Measurements from ENCODE around the gene TMPRSS2. TPM values are rescaled to one million over a fixed set of nuclear protein-coding genes. Genes with fewer than 3 reads are reported as not detected.

The TMPRSS2 gene
- total and polyA plus RNA-seq, 9 of the 15 experiments (the other 6 are each of a cell fraction or from before 2014, with no cell fraction given): 0.20 TPM; not detected in 8

GRCh38 chr21:41503331-41503730 is 4.6 kb downstream of the TMPRSS2 start (continued):
- no peak for TF ChIP-seq KAT8 (IDR thresholded peaks at IDR 0.05; ENCODE audit: low read depth)

- POLR2A ChIA-PET: no interaction called here
These were observed 6.0 kb downstream of the TMPRSS2 start for GRCh38 chr21:41501919-41502318.

More at GRCh38 chr21:41501919-41502318, 6.0 kb downstream of the TMPRSS2 start:
- Histone ChIP-seq H3K27ac (ENCODE audit: extremely low read depth, low read depth, low read length) (no peak overlapping the region), H3K4me2 (ENCODE audit: insufficient read depth, low read length) (no peak overlapping the region), H3K9me1 (ENCODE audit: control insufficient read depth, insufficient read depth, low read length) (peaks cover 6% of the 10 kb centered on the region), H3K27me3 (ENCODE audit: control insufficient read depth in 2 of 2, insufficient read depth in 2 of 2, low read length in 2 of 2) (peaks cover 33 to 47% of the 10 kb centered on the region in 2 experiments), H3K4me1 (replicated peaks in 1 of 2; ENCODE audit: control insufficient read depth in 2 of 2, insufficient read depth in 2 of 2, low read length in 2 of 2) (no peaks in the 10 kb centered on the region; a peak in 1 of 5 replicates), H2AFZ (ENCODE audit: low read depth, low read length) (no peak overlapping the region), H3K36me3 (ENCODE audit: control insufficient read depth, insufficient read depth, low read length) (no peaks in the 10 kb centered on the region), H3K4me3 (no peak overlapping the region), H3K9me3 (replicated peaks; ENCODE audit: control insufficient read depth, insufficient read depth, low read depth, low read length) (no peaks in the 10 kb centered on the region), H3K79me2 (ENCODE audit: control insufficient read depth, insufficient read depth, low read length) (no peaks in the 10 kb centered on the region), H4K20me1 (replicated peaks; ENCODE audit: control insufficient read depth, insufficient read depth, low read length) (peaks cover 7% of the 10 kb centered on the region; the same call in 1 of the 2 replicates), H3K9ac (ENCODE audit: insufficient read depth in 1 of 2, low read depth in 2 of 2, low read length in 2 of 2) (no peak overlapping the region)
- no peak for TF ChIP-seq CBFB (CRISPR knock-in tag; IDR thresholded peaks at IDR 0.05)
- no peak for TF ChIP-seq ZBTB12 (CRISPR knock-in tag; IDR thresholded peaks at IDR 0.05)
- peak; percentile 35; the same call in 1 of the 2 replicates for TF ChIP-seq ATF3 (IDR thresholded peaks at IDR 0.05)
- TF ChIP-seq ATF3 (CRISPR knock-in tag; conservative IDR thresholded peaks at IDR 0.05): no peak
- TF ChIP-seq FOSL1 (tag; conservative IDR thresholded peaks at IDR 0.05): peak; percentile 63
- DNase-seq (ENCODE audit: extremely low read depth in 1 of 4, low spot score in 3 of 4): no peak
- ATAC-seq: no peak
- intact Hi-C loops (cut with micrococcal nuclease): no loop called here
- FAIRE-seq: no peak
- in situ Hi-C loops (cut with MboI): no loop called here
- CTCF ChIA-PET (ENCODE audit: low intra/inter-chr PET ratio): no interaction called here
- BruUV-seq (replicated peaks): no TSS peak
- WGBS (ENCODE audit: insufficient coverage, low coverage, missing lambda C conversion rate): 0% methylated on average over 7 of the region's 7 CpGs
